ENCODE results near the gene STS. TPM values are rescaled to one million over a fixed set of nuclear protein-coding genes. Genes with fewer than 3 reads are reported as not detected.

Gene STS, protein sequence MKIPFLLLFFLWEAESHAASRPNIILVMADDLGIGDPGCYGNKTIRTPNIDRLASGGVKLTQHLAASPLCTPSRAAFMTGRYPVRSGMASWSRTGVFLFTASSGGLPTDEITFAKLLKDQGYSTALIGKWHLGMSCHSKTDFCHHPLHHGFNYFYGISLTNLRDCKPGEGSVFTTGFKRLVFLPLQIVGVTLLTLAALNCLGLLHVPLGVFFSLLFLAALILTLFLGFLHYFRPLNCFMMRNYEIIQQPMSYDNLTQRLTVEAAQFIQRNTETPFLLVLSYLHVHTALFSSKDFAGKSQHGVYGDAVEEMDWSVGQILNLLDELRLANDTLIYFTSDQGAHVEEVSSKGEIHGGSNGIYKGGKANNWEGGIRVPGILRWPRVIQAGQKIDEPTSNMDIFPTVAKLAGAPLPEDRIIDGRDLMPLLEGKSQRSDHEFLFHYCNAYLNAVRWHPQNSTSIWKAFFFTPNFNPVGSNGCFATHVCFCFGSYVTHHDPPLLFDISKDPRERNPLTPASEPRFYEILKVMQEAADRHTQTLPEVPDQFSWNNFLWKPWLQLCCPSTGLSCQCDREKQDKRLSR
- 1.9 and 2.3 TPM in 2 replicates for total RNA-seq (2014; rRNA removed; shearing (Covaris generic))

DNA sequence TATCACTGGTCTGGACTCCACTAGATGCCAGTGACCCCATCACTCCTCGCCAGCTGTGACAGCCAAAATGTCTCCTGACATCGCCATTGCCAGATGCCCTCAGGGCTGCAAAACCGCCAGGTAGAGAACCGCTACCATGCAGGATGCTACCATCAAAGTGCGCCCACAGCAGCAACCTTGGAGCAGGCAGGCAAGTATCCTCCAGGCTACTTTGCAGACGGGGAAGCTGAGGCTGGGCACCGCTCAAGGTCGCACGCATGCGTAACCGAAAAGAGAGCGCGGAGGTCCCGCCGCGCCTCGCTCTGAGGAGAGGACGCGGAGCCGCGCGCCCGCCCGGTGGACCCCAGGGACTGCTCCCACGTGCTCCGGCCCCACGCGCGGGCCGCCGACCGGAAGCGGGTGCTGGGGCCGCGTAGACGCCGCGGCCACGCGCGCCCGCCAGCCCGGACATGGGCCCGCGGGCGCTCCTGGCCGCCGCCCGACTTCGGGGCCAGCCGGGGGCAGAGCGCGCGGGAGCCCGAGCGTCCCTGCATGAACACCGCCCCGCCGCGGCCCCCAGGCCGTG is at the start of gene STS:
Gene STS (plus strand): TSS at position 300 of the 565 bp plus-strand sequence. CDS start 105,488 bp downstream, outside the sequence.
- DNase-seq (ENCODE audit: low spot score) = peak; percentile 18

DNA sequence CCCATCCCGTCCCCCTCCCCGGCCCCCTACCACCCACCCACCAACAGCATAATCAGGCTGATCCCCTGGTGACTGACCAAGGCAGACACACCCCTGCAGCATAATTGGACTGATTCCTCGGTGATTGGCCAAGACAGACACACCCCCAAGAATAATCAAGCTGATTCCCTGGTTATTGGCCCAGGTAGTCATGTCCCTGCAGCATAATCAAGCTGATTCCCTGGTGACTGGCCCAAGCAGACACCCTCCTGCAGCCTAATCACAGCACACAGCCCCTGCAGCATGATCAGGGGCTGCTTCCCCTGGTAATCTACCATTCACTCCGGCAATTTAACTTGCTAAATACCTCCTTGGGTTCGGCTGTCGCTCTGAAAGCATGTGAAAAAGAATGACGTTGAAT is 47.5 kb upstream of the STS start:
- no peak for DNase-seq (ENCODE audit: low spot score)

DNA sequence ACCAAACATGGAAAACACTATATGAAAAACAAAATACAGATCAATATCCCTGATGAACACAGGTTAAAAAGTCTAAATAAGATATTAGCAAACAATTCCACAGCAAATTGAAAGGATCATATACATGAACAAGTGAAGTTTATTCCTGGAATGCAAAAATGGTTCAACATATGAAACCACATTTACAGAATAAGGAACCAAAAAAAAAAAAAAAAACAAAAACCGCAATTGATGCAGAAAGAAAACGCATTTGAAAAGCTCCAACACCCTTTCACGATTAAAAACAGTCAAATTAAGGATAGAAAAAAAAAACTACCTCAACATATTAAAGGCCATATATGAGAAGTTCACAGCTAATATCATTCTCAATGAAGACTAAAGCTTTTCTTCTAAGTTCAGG is 45.4 kb upstream of the STS start:
- DNase-seq (ENCODE audit: low spot score) = no peak

DNA sequence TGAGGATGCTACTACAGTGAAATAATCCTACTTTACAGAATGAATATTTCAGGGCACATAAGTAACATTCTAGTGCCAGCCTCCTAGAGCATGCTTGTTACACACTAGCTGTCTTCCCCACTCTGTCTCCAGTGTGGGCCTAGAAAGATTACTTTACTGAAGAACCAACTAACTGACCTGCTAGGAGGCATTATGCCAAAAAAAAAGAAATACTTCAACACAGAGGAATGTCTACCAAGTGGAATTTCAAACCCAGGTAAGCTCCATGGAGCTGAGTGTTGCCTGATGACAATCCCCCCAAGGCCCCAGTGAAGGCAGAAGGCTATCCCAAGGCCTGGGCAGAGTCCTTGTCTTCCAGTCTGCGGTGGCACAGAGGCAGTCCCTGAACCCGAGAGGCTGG is 40.9 kb upstream of the STS start:
- no peak for DNase-seq (ENCODE audit: low spot score)

DNA sequence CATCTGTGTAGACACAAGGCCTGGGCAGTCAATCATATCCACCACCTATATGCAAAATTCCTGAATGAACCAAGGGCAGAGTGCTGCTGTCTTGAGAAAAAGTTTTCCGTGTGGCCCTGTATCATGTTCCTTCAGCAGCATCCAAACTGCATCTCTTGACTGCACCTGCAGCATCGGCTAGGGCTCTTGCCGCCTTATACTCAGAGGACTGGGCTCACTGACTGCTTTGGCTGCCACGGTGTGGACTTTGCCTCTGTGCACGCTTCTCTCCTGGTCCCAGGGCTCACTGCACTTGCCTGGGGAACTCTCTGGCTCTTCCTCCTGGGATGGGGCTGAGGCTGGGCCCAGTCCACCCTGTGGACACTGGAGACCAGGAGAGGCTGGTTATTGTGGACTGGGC is 39.5 kb upstream of the STS start:
- DNase-seq (ENCODE audit: low spot score) = no peak

DNA sequence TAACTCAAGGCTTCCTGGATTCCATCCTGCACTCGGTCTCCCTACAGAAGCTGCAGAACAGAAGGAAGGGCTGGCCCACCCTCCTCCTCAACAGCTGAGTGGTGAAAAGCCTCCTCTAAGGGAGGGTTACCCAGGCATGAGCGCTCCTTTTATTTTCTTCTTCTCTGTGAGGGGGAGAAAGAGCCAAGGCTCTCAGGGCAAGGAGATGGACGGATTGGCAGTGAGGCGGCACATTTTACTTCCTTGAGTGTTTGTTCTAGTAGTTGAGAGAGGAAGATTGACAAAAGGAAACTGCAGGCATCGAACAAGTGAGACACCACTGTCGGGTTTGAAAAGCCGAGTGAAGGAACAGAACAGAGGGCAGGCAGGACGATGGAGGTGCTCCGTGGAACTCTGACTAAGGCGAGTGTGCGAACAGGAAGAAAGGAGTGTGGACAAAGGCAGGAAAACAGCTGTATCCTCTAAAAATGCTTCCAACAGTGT is 38.4 kb upstream of the STS start:
- no peak for DNase-seq (ENCODE audit: low spot score)

DNA sequence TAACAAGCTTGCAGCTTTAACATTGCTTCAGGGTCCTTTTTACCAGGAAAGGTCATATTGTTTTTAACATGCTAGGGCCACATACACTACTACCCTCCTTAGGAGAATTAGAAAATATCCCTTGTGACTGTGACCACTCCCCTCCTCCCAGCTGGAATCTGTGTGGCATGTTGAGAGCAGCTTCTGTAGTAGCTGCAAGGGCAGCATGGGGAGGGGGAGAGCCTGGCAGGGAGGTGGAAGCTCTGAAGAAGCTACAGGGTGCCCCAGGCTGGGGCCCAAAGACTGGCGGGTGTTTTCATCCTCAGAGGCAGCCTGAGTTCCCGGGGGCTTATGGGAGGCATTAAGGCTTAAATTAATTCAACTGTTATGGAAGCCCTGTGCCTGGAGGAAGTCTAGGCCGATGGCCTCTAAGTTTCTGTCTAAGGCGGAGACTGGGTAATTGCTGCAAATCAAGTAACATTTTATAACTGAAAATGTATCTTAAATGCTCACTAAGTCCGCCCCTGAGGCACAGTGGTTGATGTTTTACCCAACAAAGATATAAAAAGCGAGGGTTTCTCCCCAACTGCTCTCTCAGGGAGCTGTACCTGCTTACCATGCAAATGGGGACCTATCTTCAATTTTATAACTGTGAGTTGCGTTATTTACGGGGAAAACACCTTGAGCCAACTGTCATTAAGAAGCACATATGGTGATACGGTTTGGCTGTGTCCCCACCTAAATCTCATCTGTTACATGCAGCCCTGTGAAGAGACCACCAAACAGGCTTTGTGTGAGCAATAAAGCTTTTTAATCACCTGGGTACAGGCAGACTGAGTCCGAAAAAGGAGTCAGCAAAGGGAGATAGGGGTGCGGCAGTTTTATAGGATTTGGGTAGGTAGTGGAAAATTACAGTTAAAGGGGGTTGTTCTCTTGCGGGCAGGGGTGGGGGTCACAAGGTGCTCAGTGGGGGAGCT is 37.4 kb upstream of the STS start:
- DNase-seq (ENCODE audit: low spot score) = no peak

DNA sequence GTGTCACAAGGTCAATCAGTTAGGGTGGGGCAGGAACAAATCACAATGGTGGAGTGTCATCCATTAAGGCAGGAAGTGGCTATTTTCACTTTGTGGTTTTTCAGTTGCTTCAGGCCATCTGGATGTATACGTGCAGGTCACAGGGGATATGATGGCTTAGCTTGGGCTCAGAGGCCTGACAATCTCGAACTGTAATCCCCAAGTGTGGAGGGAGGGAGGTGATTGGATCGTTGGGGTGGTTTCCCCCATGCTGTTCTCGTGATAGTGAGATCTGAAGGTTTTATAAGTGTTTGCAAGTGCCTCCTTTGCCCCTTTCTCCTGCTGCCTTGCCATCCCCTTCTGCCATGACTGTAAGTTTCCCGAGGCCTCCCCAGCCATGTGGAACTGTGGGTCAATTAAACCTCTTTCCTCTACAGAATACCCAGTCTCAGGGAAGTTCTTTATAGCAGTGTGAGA is 36.7 kb upstream of the STS start:
- DNase-seq (ENCODE audit: low spot score) = peak; percentile 92

DNA sequence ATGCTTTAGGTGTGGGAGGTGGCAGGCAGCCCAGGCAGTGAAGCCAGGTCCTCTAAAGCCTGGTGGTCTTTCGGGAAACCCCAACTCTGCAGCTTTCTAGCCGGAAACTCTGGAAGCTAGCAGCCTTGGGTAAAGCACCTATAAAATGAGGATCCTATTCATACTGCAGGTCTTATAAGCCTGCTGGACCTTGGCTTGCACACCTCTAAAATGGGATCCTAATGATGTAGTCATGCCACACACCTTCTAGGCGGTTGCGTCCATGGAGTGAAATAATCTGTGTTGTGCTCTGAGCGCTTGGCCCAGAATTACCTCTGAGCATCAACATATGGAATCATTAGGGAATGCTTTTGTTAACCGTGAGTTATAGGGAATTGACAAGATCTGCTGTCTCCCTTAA is 36.0 kb upstream of the STS start:
- no peak for DNase-seq (ENCODE audit: low spot score)

DNA sequence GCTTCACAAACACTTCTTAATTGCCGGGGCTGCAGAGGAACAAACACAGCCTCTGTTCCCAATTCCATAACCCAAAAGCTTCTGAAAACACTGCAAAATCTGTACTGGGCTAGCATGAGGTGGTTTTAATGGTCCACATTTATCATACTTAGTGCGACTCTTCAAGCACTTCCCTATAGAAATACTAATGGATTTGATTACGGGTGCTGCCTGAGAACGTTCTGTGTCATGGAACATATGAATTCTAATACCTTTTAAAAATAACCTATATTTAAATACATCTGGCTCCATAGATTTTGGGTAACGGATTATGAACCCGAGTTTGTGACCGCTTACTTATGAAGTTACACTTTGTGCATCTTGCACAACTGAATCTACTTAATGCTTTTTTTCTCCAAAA is 35.4 kb upstream of the STS start:
- no peak for DNase-seq (ENCODE audit: low spot score)

DNA sequence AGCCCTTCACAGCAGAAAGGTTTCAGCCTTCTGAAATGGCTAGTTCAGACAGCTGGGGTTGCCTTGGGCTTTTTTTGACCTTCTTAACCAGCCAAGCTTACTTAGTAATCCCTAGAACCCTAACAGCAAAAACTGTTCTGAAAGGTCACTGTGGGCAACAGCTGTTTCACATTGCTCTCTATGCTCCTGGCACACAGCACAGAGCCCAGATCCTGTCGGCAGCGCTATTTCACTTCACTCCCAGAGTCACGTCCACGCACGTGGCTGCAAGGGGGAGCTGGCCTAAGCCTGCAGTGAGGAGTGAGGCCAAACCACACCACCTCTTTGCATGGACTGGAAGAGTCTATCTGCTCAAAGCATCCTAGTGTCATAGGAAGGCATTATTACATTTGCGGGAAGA is 32.0 kb upstream of the STS start:
- no peak for DNase-seq (ENCODE audit: low spot score)

DNA sequence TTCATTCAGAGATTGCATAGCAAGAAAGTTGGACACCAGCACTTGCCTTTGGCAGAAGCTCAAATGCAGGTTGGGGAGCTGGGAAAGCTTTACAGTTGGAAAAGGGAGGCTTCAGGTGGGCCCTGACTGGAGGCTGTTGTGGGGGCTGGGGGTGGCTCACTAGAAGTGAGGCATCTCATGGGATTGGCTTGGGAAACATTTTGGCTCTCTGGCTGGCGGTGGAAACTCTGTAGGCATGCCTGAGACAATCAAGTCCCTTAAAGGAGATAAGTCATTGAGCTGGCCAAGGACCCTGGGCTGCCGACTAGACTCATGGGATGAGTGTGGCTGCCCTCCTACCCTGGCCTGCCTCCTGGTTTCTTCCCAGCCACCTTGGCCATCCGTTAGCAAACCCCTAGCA is 31.4 kb upstream of the STS start:
- DNase-seq (ENCODE audit: low spot score) = no peak

DNA sequence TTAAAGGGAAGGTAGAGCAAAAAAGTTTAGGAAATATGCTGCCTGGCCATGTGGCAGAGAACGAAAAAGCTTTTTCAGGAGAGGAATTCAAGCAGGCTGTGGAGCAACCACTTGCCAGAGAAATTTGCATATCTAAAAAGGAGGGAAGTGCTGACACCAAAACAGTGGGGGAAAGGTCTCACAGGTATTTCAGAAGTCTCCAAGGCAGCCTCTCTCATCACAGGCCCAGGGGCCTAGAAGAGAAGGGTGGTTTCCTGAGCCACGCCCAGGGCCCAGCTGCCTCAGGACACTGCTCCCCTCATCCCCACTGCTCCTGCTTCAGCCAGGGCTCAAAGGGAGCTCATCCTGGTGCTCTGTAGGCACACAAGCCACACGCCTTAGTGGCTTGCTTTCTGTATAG is 29.9 kb upstream of the STS start:
- DNase-seq (ENCODE audit: low spot score) = no peak

DNA sequence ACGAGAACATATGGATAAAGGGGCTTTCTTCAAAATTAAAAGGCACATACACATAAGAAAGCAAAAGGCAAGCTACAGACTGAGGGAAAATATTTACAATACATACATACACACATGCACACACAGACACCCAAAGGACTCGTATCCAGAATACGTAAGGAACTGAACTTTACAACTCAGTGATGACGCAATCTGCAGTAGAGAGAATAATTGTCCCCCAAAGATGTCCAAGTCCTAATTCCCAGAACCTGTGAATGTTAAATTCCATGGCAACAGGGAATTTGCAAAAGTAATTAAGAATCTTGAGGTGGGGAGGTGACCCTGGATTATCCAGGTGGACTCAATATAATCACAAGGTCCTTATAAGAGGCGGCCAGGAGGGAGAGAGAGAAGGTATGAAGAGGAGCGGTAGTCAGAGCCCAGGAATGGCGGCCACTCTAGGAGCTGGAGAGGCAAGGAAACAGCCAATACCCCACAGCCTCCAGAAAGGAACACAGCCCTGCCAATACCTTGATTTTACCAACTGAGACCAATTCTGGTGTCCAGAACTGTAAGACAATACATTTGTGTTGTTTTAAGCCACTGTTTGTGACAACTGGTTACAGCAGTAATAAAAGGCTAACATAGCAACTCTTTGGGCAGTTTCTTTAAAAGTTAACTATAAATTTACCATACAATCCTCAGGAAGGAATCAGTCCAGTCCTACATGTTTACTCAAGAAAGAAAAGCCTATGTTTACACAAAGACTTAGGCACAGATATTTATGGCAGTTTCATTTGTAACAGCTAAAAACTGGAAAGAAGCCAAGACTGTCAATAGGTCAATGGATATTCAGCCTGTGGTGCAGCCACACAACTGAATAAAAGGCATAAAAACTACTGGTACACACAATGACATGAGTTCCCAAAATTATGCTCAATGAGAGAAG is 27.3 kb upstream of the STS start:
- no peak for DNase-seq (ENCODE audit: low spot score)

DNA sequence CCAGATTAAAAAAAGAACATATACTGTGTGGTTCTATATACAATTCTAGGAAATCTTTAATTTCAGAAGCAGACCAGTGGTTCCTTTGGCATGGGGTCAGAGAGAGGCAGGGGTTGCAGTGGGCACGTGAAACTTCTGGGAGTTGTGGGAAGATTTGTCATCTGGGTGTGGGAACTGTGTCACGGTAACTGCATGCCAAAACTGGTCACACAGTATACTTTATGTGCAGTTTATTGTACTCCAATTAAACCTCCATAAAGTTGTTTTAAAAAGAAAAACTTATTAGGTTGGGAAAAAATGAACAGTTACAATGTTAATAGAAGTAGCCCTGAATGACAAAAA is 26.7 kb upstream of the STS start:
- no peak for DNase-seq (ENCODE audit: low spot score)

DNA sequence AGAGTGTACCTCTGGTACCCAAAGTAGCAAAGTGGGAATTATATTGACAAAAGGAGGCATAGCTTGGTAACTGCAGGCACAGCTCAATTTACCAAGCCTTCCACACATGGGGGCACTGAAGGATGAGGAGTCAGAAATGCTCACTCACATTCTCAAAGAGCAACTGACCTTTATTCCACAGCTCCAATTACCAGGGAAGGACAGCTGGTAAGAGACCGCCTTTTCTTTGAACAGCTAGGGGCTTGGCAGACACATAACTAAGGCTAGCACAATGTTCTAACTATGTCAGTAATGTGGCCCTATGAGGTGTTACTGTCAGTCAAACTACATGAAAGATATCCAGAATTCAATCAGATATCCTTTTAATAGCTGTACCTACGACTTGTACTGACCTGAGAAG is 20.5 kb upstream of the STS start:
- DNase-seq (ENCODE audit: low spot score) = no peak

DNA sequence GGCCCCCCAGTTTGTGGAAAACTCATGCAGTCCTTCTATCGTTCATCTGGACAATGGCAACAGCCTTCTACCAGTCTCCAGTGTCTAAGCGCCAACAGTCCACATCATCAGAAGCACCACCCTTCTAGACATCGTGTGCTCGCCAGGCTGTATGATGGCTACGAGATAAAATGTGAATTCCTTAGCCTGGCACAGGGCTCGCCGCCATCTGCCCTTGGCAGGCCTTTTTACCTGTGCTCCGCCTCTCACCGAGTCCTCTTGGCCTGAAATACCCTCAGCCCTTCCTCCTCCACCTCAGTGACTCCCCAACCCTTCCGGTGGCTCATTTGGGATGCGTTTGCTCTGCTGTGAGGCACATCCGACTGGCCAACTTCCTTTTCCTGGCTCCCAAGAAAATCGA is 15.9 kb upstream of the STS start:
- no peak for DNase-seq (ENCODE audit: low spot score)

DNA sequence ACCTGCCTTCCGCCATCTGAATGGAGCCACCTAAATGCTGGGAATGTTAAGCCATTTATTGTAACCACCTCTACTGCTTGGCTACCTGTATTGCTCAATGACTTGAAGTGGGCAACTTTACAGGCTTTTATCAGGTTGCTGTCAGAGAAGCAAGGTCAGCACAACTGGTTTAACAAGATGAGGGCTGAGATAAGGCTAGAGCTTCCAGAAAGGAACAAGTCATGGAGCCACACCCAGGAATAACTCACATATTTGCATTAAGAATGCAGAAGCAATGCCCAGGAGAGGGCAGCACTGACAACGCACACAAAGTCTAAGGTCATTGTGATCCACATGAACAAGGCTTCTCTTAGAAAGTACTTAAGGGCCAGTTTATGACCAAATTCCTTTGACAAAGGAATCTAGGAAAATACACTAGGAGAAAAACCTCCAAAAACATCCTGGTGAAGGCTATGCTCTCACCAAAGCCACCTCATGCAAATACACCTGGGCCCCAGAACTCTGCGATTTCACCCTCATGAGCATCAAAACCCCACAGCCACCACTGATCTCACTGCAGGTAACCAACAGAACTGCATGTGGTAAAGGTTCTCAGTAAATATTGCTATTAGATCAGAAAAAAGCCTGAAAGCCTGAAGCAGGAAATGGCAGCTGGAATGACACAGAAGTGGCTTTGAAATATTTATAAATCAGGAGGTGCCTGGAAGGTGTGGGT is 15.0 kb upstream of the STS start:
- DNase-seq (ENCODE audit: low spot score) = peak; percentile 90

DNA sequence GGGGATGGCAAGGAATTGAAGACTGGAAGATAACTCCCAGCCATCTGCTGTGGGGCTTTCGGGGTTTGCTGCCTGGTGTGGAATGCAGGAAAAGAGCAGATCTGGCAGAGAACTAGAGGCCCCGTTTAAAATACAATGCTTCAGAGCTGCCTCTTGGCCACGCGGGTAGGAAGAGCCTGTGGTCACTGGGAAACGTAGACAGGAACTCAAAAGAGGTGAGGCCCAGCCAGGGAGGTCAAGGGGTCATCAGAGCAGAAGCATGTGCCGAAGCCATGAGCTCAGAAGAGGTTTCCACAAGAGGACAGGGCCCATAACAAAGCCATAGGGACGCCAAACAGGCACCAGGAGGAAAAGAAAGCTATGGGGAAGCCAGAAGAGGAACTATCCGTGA is 14.5 kb upstream of the STS start:
- DNase-seq (ENCODE audit: low spot score) = no peak

DNA sequence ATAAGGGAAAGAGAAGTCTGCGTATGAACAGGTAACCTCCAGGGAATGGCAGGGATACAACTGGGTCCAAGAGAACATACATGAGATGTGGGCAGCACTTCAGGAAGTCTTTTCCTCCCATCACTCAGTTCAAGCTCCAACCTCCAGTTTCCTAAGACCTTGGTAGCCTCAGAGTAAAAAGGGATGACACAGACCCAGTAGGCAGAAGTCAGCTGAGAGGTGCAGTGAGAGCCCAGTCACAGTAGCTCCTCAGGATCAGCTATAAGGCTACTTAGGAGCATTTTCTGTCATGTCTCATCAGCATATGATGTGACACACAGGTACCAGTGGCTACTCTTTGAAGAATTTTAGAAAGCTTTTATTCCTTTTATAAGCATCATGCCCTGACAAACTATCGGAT is 12.5 kb upstream of the STS start:
- no peak for DNase-seq (ENCODE audit: low spot score)

Data from A172 (cell line).